Activated CD4-positive, alpha-beta T cell treated with anti-CD3 and anti-CD28 coated beads for 24 hours (primary cell): ENCODE measurements around the gene LDLRAD1.
"Not testable (repeated sequence)": the region's sequence is repeated elsewhere in the genome, so short reads cannot be mapped to it uniquely, and the experiment has no call there.

Experiments
- DNase-seq, 2 donors: peaks; one replicate each; pipeline ENCODE4 v3.0.0-alpha.2; 2020; ENCODE audit warnings: low read depth in 2 of 2

LDLRAD1 gene

DNA sequence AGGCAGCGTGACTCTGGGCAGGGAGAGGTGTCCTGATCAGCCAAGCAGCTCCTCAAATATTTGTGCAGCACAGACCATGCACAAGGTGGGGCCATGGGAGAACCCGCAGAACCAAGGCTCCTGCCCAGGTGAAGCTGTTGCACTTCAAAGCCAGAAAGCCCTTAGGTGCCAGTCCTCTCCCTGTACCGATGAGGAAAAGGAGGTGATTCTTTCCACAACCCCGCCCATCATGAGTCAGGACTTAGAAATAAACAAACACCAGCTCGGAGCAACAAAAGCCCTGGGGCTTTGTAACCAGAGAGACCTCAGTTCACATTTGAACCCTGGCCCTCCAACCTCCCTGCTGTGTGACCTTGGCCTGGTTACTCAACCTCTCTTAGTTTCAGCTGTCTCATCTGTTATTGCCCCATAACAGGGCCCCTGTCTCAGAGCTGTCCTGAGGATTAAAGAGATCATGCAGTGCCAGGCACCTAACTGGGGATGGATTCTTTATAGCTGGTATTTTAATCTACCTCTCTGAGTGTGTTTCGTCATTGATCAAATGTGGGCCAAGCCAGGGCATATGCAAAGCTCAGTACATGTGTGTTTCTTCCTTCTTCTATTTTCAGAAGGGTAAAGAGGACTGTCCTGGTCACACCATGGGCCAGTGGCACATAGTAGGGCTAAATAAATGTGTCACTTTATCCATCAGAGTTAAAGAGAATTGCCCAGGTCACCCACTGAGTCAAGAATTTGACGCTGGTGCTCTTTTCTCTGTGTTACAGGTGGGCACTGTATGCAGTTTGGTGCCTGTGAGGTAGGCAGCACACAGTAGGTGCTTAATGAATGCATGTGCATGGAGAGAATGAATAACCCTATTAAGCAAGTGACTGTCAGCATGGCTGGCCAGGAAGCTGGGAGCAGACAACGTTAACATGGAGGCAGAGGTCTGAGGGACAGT is 1.4 kb downstream of the LDLRAD1 start:
- no peak for DNase-seq

GRCh38 chr1:54014009-54014629 is 3.9 kb downstream of the LDLRAD1 start:
- no peak for DNase-seq

- DNase-seq = no peak
These were observed 4.5 kb downstream of the LDLRAD1 start for GRCh38 chr1:54013393-54014008.

DNA sequence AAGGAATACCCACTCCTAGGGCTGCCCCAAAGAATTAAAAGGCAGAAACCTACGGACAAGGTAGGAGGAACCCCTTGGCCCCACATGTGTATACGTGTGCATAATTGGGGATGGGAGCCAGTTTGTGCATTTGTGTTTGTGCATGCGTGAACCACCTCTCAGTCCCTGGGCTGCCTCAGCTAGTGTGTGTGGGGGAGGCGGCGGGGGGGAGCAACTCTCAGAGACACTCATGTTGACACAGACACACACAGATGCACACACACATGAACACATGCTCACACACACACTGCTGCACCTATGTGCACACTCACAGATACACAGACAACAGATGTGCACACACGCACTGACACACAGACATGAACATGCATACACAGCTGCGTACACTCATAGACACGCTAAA is 5.1 kb downstream of the LDLRAD1 start:
- DNase-seq = no peak

DNA sequence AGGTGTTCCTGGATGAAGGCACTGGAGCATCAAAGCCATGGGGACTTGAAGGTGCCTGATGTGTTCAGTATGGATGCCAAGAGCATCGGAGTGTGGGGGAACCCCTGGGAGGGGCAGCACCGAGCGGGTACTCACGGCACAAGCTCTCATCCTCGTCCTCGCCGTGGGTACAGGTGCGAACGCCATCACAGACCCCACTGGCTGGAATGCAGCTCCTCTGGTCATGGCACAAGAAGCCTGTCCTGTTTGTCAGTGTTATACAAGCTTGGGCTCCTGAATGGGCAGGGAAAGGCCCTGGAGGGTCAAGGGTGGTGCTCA is 6.0 kb downstream of the LDLRAD1 start:
- no peak for DNase-seq

GRCh38 chr1:54011316-54012007 is 6.5 kb downstream of the LDLRAD1 start:
- no peak for DNase-seq

DNA sequence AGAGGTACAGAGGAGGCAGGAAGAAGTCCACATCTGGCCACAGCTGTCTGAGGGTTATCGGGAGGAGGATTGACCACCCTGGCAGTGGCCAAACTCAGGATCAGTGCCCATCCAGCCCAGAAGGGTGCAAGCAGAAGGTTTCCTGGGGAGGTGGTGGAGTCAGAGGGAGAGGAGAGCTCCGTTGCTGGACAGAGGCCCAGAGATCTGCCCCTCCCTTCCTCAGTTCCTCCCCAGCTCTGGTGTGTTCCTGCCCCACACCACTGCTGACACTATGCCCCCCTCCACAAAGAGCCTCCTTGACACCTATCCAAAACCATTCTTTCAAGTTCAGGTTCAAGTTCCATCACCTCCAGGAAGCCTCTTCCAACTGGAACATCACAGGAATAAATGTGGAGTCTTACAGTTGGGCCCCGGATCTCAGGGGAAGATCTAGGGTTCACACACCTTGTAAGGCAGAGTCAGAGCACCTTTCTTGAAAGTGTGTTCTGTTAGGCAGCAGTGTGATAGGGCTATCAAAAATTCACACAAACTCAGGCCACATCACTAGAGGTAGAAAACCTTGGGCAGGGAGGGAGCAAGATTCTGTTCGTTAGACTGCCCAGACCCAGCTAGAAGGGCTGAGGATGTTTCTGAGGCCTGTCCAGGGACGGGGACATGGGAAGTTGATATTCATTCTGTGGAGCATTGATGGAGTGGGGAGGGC is 7.4 kb downstream of the LDLRAD1 start:
- no peak for DNase-seq

DNA sequence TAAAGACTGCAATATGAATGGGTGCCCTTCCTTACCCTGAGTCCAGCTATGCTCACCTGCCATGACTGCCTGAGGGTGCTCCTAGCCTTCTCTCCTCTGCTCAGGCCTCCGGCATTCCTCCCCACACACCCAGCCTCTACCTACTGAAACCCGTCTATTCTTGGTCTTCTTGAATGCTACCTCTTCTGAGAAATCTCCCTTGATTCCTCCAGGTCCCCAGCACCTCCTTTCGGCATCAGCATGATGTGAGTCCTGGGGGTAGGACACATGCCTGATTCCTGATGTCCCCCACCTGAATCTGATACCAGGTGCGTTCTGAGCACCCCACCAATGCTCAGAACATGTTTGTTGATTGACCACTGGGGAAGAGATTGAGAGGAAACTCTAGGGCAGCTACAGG is 8.6 kb downstream of the LDLRAD1 start:
- no peak for DNase-seq

DNA sequence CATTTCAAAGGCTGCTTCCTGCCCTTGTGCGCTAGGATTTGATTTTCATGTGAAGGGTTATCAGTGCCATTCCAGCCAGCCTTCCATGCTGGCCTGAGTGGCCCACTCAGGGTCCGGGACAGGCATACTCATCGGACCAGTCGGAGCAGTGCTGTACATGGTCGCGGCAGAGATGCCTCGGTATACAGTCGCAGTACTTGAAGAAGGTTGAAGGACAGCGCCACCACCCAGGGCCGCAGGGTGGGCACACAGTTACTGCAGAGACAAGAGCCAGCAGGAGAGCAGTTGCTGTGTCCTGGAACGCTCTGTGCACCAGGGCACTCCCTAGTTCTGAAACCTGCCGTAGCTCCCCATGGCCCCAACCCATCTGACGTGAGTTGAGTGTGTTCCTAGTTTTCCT is 9.1 kb downstream of the LDLRAD1 start:
- no peak for DNase-seq

DNA sequence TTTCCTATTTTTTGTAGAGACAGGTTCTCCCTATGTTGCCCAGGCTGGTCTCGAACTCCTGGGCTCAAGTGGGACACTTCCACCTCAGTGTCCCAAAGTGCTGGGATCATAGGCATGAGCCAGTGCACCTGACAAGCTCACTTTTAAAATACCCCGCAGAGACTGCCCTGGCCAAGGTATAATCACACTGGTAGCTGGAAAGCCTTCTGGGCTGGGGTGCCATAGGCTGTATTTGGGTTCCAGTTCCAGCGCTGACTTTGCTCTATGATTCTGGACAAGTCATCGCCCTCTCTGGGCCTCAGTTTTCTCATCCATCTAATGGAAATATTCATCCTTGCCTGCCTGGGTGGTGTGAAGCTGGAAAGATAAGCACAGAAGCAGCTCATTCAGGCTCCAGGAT is 10.4 kb downstream of the LDLRAD1 start:
- no peak for DNase-seq

DNA sequence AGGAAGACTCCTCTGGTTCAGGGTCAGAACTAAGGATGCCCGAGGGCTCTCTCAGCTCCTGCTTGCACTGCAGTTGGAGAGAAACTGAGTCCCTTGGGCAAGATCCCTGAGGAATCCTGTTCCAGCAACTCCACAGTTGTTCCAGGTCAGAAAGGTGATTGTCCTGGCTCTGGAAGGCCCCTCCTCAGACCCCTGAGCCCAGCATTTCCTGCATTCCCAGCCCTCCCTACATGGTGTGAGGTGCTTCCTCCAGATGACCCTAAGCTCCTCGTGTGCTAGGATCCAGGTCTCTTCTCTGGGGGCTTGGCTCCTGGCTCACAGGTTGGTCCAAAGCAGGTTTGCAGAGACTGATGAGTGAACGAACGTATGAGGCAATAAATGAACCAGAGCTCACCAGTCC is 11.5 kb downstream of the LDLRAD1 start:
- DNase-seq = no peak

DNA sequence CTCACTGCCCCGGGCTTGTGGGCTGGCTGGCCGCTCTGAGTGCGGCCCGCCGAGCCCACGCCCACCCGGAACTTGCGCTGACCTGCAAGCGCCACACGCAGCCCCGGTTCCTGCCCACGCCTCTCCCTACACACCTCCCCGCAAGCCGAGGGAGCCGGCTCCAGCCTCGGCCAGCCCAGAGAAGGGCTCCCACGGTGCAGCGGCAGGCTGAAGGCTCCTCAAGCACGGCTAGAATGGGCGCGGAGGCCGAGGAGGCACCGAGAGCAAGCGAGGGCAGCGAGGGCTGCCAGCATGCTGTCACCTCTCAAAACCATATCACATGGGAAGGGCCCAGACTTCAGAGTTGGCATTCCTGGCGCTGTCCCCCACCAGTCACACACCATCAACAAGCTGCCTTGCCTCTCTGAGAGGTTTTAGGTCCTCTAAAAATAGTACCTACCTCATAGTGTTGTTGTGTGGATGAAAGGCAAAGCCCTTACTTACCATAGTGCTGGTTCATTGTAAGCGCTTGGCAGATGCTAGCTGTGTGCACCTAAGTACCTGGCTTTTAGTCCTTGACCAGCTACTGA is 13.4 kb downstream of the LDLRAD1 start:
- DNase-seq = no peak

GRCh38 chr1:54003750-54004480 is 14.1 kb downstream of the LDLRAD1 start:
- not testable (repeated sequence) for DNase-seq

- DNase-seq = no peak
These were observed 14.7 kb downstream of the LDLRAD1 start for GRCh38 chr1:54003249-54003646.

DNA sequence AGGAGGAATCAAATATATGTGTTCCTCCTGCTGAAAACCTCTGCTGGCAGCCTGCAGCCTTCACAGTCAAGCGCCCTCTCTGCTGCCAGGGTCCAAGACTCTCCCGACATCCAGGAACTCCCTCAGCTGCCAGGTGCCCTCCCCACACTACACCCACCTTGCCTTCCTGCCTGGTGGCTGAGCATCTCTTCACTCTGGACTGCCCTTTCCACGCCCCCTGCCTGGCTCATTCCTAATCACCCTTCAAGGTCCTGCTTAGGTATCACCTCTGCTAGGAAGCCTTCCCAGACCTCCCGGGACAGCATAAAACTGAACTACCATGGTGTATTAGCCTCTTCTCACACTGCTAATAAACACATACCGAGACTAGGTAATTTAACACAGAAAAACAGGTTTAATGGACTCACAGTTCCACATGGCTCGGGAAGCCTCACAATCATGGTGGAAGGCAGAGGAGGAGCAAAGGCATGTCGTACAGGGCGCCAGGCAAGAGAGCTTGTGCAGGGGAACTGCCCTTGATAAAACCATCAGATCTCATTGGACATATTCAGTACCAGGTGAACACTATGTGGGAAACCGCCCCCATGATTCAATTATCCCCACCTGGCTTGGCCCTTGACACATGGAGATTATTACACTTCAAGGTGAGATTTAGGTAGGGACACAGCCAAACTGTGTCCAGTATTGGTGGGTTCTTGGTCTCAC is 15.3 kb downstream of the LDLRAD1 start:
- DNase-seq = no peak

DNA sequence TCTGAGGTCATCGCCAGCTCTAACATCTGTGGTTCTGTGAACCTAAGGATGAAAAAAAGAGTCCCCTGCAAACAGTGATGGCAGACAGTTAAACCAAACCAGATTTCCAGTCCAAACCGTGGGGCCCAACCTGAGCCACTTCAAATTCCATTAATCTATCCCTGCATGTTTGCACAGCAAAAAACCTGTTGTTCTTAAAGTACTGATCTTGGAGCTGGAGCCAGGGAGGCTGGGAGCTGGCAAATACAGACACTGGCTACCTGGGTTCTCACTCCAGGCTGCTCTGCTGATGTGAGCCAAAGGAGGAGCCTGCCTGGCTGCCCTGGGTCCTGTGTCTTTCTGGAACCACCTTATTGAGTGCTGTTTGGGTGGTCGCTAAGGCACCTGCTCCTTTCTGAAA is 16.4 kb downstream of the LDLRAD1 start:
- no peak for DNase-seq

DNA sequence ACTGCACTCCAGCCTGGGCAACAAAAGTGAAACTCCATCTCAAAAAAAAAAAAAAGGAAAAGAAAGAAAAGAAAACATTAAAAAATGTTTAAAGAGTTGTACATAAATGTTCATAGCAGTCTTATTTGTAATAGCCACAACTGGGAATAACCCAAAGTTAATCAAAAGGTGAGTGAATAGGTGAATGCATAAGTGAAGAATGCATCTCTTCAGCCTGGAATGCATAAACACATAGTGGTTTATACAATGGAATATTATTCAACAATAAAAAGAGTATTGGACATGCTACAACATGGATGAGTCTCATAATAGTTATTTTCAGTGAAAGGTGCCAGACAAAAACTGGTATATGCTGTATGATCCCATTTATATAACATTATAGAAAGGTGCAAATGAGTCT is 18.1 kb downstream of the LDLRAD1 start:
- DNase-seq = no peak

DNA sequence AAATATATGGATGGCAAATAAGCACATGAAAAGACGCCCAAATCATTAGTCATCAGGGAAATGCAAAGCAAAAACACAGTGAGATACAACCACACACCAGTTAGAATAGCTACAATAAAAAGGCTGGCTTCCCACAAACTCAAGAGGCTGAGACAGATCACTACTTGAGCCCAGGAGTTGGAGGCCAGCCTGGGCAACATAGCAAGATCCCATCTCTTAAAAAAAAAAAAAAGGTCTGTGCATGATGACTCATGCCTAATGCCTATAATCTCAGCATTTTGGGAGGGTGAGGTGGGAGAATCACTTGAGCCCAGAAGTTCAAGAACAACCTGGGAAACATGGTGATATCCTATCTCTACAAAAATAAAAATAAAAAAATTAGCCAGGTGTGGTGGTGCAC is 19.8 kb downstream of the LDLRAD1 start:
- no peak for DNase-seq

DNA sequence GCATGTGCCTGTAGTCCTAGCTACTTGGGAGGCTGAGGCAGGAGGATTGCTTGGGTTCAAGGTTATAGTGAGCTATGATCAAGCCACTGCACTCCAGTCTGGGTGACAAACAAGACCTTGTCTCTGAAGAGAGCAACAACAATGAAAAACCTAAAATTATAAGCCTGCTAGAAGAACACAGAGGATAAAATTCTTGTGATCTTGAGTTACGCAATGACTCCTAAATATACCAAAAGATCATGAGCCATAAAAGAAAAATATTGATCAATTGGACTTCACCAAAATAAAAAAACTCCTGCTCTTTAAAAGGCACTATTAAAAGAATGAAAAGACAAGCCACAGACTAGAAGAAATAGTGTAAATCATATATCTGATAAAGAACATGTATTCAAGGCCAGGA is 22.3 kb downstream of the LDLRAD1 start:
- DNase-seq = no peak

DNA sequence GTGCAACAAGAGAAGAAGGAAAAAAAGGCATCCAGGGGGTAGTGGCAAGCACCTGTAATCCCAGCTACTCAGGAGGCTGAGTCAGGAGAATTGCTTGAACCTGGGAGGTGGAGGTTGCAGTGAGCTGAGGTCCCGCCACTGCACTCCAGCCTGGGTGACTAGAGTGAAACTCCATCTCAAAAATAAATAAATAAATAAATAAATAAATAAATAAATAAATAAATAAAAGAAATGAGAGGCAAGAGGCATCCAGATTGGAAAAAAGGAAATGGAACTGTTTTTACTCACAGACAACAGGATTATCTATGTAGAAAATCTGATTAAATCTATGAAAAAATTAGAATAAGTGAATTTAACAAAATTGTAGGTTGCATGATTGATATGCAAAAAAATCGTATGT is 23.5 kb downstream of the LDLRAD1 start:
- DNase-seq = not testable (repeated sequence)
